Brain pericyte (primary cell): Measurements from ENCODE around the gene RPL31.
"Not testable (repeated sequence)": the region's sequence is repeated elsewhere in the genome, so short reads cannot be mapped to it uniquely, and the experiment has no call there.

Source experiments
- DNase-seq: peaks from one replicate; pipeline ENCODE4 v3.0.0-alpha.2; 2012; ENCODE audit warnings: low read depth, low spot score

The RPL31 gene

GRCh38 chr2:101025561-101025960, 23.5 kb downstream of the RPL31 start:
- DNase-seq = no peak

DNA sequence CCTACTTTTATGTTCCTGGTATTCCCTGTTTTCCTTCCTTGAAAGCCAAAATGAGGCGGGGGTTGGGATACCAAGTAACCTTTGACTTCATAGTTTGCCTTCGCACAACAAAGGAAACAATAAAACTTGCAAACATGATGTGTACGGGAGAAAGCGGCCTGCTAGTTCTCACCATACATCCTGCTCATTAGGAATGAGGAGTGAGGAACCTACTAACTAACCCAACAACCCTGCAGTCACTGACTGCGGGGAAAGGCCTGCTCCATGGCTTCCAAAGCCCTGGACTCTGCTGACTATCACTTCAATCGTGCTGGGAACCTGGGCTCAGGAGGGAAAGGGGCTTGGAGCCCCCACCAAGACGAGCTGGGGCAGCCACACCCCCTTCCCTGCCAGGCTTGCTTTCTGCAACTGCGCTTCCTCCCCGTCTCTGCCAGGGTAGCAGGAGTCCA, 24.2 kb downstream of the RPL31 start:
- DNase-seq = no peak

- no peak for DNase-seq
Observed at GRCh38 chr2:101026923-101027469, 24.9 kb downstream of the RPL31 start.

GRCh38 chr2:101027852-101028251, 25.8 kb downstream of the RPL31 start:
- no peak for DNase-seq

GRCh38 chr2:101030866-101031554, 28.9 kb downstream of the RPL31 start:
- no peak for DNase-seq

- DNase-seq = no peak
Observed at GRCh38 chr2:101032084-101032776, 30.1 kb downstream of the RPL31 start.

- DNase-seq = no peak
Observed at GRCh38 chr2:101036562-101036961, 34.5 kb downstream of the RPL31 start.

- DNase-seq = no peak
Observed at GRCh38 chr2:101037161-101037755, 35.2 kb downstream of the RPL31 start.

DNA sequence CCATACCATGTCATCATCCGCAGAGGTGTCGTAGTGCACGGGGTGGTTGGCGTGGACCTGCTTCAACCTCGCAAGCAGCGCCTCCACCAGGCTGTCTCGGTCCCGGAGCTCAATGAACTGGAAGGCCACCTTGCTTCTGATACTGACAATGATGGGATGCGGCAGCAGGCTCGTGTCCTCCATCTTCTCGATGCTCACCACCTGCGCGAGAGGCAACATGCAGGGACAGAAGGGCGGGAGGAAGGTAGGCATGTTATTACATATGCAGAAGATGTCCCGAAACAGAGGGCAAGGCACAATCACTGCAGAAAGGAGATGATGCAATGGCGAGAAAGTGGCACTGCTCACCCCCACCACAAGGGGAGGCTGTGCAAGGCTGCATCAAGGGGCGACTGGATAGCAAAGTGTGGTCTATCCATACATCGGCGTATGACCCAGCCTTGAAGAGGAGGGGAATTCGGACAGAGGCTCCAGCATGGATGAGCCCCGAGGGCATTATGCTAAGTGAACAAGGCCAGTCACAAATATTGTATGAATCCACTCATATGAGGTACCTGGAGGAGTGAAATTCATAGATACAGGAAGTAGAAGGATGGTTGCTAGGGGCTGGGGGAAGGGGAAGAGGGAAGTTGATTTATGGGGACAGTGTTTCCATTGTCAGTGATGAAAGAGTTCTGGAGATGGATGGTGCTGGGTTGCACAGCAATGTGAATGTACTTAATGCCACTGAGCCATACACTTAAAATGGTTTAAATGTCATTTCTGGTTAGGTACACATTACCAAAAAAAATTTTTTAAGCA, 36.6 kb downstream of the RPL31 start:
- no peak for DNase-seq

GRCh38 chr2:101040072-101040471, 38.0 kb downstream of the RPL31 start:
- no peak for DNase-seq

DNA sequence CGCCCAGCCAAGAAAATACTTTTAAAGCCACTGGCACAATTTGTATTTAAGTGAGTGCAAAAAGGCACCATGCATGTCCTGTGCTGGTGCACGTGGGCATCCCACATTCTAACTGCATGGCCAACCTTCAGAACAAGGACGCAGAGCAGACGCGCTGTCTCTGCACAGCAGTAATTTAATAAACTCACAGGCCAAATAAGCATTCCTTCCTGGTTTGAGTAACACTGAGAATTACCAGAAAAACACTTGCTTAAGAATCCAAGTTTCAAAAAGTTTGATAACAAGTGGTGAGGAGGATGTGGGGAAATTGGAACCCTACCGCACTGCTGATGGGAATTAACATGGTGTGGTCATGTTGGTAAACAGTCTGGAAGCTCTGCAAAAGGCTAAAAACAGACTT, 38.7 kb downstream of the RPL31 start:
- DNase-seq = no peak

DNA sequence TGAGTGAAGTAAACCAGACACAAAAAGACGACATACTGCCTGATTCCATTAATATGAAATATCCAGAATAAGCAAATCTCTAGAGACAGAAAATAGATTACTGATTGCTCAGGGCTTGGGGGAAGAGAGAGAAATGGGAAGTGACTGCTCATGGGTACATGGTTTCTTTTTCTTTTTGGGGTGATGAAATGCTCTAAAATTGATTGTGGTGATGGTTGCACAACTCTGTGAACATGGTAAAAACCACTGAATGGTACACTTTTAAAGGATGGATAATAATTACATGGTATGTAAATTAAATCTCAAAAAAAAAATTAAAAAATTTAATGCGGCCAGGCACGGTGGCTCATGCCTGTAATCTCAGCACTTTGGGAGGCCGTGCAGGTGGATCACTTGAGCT, 39.3 kb downstream of the RPL31 start:
- no peak for DNase-seq

DNA sequence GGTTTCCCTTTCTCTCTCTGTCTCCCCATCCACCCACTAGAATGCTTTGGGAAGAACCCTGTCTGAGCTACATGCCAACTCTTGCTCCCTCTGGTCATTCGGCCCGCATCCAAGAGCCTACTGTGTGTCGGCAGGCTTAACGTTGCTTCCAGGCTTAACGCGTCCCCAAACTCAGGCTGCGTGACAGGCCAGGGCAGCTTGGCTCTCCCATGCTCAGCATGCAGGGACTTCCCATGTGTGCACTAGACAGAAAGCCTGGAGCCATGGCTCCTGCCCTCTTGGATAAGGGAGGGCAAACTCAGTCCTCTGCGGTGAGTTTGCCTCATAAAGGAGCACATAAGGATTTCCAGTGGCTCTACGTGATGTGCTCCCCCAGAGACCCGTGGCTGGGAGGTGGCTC, 43.2 kb downstream of the RPL31 start:
- DNase-seq = no peak

GRCh38 chr2:101047075-101047766, 45.1 kb downstream of the RPL31 start:
- DNase-seq = no peak

DNA sequence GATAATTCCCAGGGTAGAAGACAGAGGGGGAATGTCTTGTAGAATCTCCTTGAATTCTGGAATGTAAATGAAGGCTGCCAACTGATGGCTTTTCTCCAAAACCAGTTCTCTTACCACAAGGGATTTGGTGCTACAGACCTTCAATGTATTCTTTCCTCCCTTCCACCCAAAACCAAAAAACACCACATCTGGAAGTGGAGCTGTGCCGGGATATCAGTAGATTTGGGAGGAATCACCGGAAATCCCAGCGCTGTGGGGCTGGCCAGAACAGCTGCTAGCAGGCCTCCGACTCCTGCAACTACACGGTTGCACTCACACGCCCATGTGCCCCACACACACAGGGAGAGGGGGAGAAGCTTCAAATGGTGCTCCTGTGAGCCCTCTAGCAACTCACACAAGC, 45.7 kb downstream of the RPL31 start:
- no peak for DNase-seq

- no peak for DNase-seq
Observed at GRCh38 chr2:101048756-101049155, 46.7 kb downstream of the RPL31 start.

DNA sequence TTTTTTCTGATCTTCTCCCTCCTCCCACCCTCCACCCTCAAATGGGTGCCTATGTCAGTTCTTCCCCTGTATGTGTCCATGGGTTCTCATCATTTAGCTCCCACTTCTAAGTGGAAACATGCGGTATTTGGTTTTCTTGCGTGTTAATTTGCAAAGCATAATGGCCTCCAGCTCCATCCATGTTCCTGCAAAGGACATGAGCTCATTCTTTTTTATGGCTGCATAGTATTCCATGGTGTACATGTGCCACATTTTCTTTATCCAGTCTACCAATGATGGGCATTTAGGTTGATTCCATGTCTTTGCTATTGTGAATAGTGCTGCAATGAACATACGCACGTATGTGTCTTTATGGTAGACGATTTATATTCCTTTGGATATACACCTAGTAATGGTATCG, 48.8 kb downstream of the RPL31 start:
- DNase-seq = not testable (repeated sequence)

DNA sequence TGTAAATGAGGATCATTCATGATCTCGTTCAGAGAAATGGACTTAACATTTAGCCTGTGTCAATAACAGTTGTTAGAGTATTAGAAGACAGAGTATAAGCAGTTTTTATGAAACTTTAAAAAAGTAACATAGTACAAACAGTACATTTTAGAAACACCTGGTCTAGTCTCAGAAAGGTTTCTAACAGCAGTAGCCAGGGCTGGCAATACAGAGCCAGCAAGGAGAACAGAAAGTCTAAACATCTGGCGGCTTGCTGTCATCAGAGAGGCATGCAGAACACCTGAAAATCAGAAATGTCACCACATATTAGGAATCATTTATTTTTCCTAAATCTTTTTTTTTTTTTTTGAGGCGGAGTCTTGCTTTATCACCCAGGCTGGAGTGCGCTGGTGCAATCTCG, 50.1 kb downstream of the RPL31 start:
- DNase-seq = no peak

DNA sequence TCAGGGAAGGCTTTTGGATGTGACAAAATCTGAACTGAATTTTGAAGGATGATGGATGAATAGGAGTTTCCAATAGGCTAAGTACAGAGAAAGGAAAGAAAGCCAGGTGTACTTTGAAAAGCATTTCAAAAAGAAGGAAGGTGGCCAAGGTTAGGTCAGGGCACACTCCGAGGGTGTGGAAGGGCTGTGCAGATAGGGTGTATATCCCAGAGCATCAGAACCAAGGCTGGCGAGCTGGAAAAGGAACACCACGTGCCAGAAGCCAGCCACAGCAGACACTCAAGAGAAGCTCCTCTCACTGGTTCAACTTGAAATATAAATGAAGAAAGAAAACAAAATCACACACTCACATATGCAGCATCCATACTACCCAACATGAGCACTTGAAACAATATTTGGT, 51.0 kb downstream of the RPL31 start:
- DNase-seq = no peak
